ENCODE results near the gene LRGUK.
A peak's percentile ranks its signal among the peaks of the same experiment; 100 is the strongest.

Gene LRGUK

DNA sequence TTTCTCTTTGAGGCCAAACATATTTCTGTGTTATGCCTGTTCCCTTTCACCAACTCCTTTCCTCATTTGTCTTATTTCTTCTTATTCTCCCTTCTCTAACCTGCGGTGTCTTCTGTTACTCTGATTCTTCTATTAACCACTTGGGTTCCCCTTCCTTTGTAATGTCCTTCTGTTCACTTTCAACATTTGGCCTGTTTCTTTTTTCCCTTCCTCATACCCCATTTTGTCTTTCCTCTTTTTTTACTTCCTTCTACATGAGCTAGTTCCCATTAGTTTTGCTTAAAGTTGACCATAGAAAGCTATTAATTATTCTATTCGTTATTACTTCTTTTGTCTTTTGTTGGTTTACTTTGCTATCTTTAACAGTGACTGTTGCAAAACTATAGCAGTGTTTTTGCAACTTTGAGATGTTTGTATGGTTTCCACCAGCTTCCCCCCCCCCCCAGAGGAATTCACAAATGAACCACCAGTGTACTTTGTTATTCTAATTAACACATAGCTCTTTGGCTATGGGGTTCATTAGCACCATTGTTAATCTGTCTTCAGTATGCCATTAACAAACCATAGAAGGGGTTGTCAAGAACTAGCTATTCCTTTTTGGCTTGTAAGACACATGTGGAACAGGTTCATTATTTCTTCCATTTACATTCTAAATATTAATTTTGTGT is 2.9 kb downstream of the LRGUK start:
- DNase-seq, result no peak

DNA sequence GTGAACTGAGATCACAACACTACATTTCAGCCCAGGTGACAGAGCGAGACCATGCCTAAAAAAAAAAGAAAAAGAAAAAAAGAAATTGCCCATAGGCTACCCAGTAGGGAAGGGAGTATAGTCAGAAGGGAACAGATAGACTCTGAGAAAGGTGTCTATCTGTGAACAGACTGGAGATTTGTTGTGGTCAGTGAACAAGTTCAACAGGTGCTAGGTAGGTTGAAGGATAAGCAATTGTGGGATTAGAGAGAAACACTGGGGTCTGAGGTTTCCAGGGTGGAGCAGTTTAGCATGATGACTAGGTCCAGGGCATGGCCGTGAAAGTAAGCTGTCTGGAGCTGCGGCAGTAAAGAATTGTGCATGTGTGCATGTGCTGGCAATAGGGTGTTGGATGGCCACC is 6.9 kb downstream of the LRGUK start:
- DNase-seq, result no peak

DNA sequence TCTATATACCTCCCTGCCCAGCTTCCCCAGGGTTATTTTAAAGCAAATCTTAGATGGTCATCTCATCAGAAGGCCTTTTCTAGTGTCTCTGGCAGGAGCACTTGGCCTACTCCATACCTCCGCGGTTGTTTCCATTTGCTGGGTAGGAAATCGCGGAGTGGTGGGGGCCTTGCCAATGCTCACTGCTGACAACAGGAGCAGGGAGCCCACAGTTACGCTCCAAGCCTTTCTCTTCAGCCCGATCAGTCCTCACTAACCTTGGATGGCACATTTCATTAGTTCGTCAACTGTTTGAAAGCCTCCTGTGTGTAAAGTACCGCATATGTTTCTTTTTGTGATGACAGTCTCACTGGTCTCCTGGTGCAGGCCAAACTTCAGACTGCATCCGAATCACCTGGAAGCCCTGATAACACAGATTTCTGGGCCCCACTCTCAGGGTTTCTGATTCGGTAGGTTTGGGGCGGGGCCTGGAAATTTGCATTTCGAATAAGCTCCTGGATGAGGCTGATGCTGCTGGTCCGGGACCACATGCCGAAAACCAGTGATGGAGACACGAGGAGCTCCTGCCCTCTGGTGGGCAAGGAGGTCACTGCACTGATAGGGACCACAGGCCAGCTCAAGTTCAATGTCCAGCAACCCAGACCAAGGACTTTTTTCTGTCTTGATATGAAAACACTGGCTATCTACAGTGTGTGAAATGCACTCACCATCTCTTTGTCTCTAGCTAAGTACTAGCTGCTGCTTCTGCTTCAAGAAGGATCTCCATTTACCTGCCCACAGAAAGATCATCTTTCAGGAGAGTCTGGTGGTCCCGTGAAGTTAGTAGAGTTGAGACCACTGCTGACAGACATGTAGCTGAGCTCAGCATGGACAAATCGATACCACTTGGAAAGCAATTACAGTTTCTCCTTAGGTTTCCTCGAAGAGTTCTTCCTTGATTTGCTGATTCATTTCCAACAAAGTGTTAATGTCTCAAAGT is 14.0 kb downstream of the LRGUK start:
- peak in 1 of 2 experiments; percentile 21 for DNase-seq

DNA sequence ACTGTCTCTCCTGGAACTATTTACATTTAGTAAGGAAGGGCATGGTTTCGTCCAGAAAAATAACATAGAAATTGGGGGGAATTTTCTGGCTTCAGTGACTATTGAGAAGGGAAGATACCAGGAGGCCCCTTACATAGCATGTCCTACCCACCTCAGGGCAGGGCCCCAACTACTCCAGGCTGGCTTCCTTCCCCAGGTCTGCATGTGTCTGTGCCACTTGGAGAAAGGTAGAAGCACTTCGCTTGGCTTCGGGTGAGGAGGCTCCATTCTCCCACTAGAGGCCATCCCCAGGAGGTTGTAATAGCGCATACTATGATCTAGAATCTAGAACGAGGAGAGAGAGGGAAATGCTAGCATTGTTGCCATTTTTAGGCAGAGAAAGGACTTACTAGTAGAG is 14.7 kb downstream of the LRGUK start:
- DNase-seq, result no peak

DNA sequence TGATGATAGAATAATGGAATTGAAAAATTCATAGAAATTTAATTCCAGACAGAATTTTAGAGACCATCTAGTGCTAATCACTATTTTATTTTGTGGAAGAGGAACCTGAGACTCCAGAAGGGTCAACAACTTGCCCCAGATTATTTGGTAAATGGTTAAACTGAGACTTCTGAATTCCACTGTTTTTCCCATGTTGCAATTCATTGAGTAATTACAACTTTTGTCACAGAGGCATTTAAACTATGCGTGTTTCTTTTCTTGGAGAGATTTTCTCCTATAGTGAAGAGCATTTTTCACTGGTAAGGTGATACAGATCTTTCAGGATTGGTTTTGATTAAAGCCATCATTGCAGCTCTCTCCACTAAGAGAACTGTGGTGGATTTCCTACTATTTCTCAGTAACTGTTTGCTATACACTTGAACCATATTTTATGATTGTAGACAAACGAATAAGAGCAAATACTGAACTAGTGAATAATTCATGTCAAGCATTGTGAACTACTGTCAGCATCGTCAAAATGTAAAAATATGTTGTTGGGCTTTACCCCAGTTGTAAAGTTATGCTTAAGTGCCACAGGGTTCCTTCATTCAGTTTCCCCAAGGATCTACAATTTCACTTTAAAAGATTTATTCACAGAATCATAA is 26.5 kb downstream of the LRGUK start:
- DNase-seq, result no peak

DNA sequence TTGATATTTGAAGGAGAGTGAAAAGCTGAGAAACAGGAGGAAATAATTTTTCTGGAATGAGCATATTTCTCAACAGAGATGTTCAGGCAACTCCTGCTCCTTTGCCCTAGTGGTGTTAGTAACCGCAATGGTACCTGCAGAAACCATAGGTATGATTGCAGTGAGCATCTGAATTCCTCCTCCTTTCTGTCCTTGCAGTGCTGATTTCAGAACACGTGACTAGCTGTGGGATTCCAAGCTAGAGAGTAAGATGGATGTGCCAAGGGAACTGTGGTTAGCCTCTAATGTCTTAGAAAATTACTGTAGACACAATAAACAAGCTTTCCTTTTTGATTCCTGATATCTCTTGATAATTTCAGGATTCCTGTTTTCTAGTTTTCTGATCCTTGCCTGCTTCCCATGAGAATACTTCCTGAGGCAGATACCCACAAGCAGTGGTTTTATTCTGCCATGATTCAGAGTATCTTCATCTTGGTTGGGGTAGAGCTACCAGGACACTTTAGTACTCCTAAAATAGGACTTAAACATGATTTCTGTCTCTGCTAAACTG is 27.5 kb downstream of the LRGUK start:
- DNase-seq, result no peak

DNA sequence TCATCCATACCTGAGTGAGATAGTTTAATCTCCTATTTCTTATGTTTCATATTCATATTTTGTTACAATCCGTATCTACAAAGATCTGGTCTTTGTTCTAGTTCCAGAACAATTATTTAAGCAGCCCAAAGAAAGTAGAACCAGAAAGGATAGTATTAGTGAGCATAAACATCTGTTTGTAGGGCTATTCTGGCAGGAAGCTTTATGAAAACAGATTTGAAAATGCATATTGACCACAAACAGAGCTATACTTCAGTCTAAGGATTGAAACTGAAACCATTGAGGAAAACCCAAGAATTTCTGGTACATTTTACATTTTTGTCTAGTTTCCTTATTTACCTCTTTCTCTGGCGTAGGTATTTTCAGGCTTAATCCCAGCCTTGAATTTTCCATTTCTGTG is 28.1 kb downstream of the LRGUK start:
- DNase-seq, result no peak

DNA sequence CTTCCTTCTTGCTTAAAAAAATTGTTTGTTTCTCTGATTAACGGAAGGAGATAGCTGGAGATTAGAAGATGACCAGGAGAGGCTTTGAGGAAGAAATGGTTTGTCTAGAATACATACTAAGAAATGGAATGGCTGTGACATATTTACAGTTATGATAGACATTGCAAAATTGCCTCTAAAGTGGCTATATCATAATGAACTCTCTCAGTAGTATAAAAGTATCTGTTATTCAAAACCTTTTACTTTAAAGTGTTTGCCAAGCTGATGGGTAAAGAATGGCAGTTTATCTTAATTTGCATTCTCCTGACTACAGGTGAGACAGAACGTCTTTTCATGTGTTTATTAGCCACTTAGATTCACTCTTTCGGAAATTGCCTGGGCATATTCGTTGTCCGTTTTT is 28.7 kb downstream of the LRGUK start:
- DNase-seq, result no peak

DNA sequence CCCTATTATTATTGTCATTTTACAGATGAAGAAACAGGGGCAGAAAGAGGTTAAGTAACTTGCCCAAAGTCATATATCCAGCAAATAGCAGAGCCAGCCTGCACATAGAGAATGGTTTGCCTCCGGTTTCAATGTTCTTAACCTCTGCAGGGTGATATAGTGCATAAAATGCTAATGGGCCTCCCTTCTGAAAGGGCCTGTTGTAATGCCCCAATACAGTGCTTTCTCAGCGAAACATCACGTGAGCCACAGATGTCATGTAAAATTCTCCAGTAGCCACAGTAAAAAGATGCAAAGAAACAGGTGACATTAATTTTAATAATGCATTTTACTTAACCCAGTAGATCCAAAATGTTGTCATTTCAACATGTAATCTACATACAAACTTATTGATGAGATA is 38.1 kb downstream of the LRGUK start:
- DNase-seq, result no peak

DNA sequence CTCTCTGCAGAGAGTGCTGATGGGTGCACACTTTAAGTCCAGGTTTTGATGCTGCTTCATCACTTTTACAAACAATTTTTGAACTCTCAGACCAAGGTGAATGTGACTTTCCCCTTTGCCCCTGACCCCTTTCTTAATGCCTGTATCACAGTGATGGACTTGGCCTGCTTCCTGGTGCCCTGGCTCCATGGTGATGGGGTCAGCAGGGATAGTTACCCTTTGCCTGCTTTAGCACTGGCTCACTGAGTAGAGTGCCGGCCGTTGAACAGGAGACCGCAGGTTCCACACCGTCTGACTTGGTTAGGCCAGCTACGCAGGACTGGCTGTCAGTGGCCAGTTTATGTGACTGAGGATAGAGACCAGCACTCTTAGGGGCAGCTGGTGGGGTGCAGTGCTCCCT is 40.1 kb downstream of the LRGUK start:
- no peak for DNase-seq

DNA sequence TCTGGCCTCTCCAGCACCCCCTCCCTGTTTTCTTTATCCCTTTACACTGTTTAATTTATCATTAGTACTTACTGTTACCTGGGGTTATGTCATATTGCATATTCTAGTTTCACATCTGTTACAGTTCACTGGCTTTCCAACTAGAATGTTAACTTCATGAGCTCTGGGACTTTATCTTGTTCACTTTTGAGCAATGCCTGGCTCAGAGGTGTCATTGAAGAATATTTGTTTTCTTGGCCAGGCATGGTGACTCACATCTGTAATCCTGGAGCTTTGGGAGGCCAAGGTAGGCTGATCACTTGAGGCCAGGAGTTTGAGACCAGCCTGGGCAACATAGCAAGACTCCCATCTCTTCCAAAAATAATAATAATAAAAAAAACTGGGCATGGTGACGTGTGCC is 40.7 kb downstream of the LRGUK start:
- DNase-seq, result no peak

DNA sequence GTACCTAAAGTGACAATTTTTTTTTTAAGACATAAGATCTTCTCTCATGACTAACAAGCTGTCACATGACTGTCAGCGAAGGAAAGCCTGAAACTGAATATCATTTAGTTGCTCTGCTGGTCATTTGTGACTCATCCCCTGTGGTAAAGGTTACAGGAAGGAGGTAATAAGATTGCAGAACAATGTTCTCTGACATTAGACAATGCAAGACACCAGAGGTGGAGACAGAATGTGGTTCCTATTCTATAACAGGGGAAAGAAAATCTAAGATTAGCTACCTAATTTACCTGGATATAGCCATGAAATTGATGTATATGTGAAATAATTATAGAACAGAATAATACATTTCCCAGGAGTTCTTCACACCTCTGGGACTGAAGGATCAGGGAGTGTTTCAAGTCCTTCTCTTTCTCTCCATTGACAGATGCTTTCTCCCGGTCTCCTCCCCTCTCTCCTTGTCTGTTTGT is 47.7 kb downstream of the LRGUK start:
- DNase-seq, result peak; percentile 48 to 69

DNA sequence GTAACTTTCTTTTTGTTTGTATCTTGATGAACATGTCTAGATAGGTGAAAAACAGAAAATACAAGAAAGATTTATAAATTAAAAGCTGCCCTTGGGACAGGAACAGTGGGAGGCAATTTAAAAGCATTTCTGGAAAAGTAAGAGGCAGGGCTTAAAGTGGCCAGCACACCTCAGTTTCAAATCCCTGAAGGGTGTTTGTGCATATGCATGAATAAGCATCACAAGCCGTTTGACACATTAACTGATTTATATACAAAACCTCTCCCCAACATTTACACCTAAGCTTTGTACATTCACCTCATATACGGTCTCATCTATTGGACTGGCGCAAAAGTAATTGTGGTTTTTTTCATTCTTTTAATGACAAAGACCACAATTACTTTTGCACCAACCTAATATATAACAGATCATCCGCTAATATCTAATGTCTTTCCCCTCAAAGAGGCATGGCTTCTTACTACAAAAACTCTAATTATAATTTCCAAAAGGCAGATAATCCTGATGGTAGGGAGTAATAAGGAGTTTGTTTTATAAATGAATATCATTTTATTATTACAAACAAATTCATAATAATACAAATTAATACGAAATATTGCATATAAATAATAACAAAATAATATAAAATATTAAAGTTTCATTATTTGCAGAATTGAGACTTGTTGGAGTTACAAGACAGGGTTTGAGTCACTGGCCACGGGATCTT is 48.3 kb downstream of the LRGUK start:
- no peak for DNase-seq

DNA sequence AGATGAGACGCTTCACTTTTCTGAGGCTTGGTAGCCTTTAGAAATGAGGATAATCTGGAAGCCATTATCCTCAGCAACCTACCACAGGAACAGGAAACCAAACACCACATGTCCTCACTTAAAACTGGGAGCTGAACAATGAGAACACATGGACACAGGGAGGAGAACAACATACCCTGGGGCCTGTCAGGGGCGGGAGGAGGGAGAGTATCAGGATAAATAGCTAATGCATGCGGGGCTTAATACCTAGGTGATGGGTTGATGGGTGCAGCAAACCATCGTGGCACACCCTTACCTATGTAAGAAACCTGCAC is 48.9 kb downstream of the LRGUK start:
- no peak for DNase-seq

DNA sequence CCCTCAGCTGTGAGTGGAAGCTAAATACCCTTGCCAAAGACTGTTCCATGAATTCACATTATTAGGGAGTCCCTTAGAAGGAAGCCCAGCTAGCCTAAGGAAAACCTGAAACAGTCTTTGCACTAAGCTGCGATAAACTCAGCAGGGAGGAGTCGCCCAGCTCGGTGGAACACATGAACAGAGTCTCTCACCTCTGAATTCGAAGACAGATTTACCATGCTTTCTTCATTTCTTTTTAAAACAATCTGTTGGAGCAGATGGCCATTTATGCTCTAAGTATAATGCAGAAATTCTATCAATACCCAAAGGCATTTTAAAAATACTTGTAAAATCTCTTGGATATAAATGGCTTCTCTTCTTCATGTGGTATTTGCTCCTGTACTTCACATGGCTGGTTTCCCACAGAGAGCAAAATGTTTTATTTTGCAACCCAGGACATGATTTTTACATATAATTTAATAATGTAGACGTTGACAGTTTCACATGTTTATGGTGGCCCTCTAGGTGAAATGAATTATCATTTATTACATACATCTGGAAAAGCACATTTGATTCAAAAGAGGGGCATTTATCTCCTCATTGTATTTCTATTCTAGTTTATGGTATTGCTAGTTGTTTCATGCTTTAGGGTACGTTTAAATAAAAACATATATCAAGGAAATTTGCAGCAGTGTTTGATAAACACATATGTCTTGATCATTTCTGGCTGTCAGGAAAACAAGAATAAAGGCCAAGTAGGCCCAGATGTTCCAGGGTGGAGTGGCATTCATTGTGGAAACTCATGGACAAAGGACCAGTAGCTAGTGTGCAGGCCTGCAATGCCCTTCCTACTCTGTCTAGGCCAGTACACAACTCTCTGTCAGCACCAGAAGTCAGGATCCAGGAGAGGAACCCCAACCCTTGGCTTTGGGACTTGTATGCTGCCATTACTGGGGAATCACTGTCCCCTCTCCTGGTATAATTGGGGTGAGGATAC is 52.2 kb downstream of the LRGUK start:
- no peak for DNase-seq

DNA sequence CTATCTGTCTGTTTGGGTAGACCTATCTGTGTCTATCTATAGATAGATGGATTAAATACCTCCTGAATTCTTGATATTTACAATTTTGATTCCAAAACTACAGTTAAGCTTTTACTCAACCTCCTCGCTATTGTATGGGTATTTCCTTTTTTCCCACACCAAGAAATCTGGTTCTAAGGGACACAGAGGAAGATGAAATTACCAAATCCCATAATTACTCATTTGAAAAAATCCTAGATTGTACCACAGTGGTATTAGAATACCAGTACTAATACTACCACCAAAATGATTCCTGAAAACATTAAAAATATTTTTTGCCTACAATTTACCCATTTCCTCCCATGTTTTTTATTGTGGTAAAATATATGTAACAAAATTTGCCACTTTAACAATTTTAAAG is 53.2 kb downstream of the LRGUK start:
- DNase-seq, result no peak

DNA sequence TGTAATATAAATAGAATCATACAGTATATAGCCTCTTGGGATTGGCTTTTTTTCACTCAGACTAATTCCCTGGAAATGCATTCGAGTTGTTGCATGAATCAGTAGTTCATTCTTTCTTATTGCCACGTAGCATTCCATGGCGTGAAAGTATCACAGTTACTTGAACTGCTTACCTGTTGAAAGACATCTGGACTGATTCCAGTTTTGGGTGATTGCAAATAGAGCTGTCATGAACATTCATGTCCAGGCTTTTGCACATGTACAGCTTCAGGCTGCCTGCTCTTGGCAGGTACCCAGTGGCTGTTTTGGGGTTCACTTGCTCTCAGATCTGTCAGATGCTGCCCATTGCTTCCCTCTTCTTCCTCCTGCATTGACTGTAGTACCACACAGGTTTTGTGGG is 54.9 kb downstream of the LRGUK start:
- DNase-seq, result no peak

DNA sequence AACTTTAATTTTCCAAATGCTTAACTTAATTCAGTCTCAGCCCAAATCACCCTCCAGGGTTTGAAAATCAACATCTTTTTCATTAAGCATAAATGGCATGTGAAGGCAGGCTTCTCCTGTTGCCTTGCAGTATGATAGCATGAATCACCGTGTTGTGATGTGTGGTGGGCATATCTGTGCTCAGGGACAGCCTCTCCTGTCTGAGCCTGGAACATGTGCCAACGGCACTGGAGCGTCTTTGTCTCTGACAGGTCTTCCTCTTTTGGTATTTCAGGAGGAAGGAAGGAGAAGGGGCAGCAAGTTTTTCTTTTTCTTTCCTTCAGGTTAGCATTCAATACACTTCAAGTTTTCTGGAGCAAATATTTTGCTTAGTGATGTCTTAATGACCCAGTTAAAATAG is 57.6 kb downstream of the LRGUK start:
- no peak for DNase-seq

DNA sequence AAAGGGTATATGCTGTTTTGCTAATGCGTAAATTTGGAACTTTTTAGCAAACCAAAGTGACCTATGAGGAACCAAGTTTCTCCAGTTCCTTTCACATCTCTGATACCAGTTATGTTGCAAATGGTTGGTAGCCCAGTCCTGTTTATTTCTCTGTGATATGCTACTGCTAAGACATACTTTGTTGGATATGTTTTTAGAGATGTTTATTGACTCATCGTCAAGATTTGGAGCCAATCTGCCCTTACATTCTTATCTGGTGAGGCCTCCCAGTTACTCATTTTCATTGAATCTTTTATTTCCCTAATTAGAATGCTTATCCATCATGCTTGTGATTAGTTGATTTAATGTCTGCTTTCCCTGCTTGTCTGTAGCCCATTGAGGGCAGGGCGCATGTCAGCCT is 58.9 kb downstream of the LRGUK start:
- no peak for DNase-seq

DNA sequence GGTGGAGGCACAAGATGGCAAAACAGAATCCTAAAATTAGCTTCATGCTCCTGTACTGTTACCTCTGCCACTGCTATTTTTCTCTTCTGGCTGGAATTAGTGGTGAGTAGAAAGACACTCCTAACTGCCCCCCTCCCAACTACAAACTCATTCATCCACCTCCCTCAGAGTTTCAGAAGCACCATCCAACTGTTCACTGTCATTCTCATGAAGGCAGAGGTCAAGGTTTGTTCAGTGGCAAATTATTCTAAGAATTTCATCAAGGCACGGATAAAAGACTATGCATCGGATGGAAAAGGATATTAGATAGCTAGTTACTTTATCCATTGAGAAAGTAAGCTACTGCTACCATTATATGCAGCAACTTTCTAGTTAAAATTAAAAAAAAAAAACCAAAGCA is 59.7 kb downstream of the LRGUK start:
- DNase-seq, result no peak

DNA sequence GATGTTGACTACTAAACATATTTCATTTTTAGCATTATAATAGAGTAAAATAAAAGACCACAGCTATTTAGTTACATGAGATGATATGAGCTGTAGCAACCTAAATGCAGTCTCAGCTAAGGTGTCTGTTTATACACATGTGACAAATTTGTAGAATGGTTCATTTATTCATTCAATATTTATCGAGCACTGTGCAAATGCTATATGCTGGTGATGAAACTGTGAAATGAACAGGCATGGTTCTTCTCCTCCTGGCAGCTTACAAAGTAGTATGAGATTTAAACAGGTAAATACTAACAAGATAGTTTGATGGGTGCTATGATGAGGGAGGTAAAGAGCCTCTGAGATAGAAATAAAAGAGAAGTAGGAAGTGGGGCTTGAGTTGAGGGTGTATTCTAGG is 60.8 kb downstream of the LRGUK start:
- no peak for DNase-seq

DNA sequence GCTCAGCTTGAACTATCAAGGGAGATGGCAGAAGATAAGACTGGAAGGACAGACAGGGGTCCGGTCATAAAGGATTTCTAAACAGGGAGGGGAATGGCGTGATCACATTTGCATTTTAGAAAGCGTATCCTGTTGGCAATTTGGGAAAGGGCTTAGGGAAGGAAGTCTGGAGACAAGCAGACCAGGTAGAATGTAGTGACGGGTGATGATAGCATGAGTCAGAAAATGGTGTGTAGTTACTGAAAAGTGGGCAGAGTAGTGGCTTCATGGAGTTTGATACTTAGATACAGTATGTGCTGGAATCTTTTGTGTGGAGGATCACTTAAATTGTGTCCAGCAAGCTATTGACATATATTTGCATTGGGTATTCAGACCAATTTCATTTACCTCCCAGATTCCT is 61.2 kb downstream of the LRGUK start:
- no peak for DNase-seq

Data from SW 1271 (cell line).